Stimulated activated CD8-positive, alpha-beta memory T cell treated with anti-CD3 and anti-CD28 coated beads, Interleukin-12 subunit alpha, Interleukin-12 subunit beta, amount 100 ng/mL, for 24 hours (primary cell): ENCODE measurements around the gene FMN2.
"Not testable (repeated sequence)": the region's sequence is repeated elsewhere in the genome, so short reads cannot be mapped to it uniquely, and the experiment has no call there.

Experiments used
- DNase-seq: peaks from one replicate; pipeline ENCODE4 v3.0.0-alpha.2; 2020; ENCODE audit errors: extremely low read depth

Gene FMN2

GRCh38 chr1:240310226-240310925 is 218.7 kb downstream of the FMN2 start:
- no peak for DNase-seq

GRCh38 chr1:240312872-240313271 is 221.2 kb downstream of the FMN2 start:
- no peak for DNase-seq

- DNase-seq, result no peak
Measured at GRCh38 chr1:240314845-240315801, 223.4 kb downstream of the FMN2 start.

DNA sequence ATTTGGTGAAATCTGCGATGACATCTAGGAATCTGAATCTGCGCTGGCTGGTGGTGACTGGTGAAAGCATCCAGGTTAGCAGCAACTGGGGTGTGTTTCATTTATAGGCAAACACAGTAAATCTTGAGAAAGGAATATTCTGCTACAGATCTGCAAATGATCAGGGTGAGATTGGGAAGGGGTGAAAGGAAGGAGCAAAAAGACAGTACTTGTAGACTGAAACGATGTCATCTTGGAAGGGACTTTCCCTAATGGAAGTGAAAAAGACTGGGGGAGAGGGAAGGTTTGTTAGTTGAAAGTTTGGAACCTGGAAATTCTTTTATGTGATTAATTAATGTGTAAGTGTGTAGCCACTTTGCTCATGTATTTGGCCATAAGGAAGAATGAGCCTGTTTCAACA is 228.3 kb downstream of the FMN2 start:
- DNase-seq, result no peak

GRCh38 chr1:240320659-240321058 is 229.0 kb downstream of the FMN2 start:
- no peak for DNase-seq

DNA sequence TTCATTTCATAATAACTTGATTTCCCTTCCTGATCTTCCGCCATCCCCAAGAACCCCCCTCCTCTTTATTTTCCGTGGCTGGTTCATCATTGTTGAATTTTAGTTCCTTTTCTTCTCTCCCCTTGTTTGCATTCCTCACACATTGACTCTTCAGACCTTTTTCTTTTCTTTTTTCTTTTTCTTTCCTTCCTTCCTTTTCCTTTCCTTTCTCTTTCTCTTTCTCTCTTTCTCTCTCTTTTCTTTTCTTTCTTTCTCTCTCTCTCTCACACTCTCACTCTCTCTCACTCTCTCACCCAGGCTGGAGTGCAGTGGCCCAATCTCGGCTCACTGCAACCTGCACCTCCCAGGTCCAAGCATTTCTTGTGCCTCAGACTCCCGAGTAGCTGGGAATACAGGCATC is 231.3 kb downstream of the FMN2 start:
- no peak for DNase-seq

GRCh38 chr1:240328382-240328781 is 236.7 kb downstream of the FMN2 start:
- not testable (repeated sequence) for DNase-seq

- no peak for DNase-seq
Measured at GRCh38 chr1:240329443-240329842, 237.8 kb downstream of the FMN2 start.

- DNase-seq, result no peak
Measured at GRCh38 chr1:240332672-240333071, 241.0 kb downstream of the FMN2 start.

- DNase-seq, result no peak
Measured at GRCh38 chr1:240337781-240338180, 246.1 kb downstream of the FMN2 start.

DNA sequence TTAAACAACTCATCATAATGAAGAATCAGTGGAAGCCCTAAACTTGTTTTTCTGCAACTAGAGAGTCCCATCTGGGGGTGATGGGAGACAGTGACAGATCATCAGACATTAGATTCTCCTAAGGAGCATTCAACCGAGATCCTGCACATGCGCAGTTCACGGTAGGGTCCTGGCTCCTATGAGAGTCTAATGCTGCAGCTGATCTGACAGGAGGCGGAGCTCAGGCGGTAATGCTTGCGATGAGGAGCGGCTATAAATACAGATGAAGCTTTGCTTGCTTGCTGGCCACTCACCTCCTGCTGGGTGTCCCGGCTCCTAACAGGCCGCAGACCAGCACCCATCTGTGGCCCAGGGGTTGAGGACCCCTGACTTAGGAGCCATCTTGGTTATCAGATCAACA is 247.2 kb downstream of the FMN2 start:
- no peak for DNase-seq

GRCh38 chr1:240341365-240342250 is 249.9 kb downstream of the FMN2 start:
- no peak for DNase-seq

DNA sequence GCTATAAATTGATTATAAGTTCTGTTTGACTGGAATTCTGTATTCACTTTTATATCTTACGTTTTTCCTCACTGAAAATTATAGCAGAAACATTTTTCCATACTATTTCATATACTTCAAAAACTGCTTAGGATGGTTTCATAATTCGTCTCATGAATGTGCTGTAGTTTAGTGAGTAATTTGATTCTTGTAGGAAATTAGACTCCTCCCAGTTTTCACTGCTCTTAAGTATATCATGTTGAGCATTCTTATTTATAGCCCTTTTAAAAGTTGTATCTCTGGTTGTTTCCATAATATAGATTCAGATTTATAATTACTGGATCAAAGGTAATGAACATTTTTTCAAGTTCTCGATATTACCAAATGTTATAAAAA is 250.6 kb downstream of the FMN2 start:
- no peak for DNase-seq

- no peak for DNase-seq
Measured at GRCh38 chr1:240343045-240343444, 251.4 kb downstream of the FMN2 start.

DNA sequence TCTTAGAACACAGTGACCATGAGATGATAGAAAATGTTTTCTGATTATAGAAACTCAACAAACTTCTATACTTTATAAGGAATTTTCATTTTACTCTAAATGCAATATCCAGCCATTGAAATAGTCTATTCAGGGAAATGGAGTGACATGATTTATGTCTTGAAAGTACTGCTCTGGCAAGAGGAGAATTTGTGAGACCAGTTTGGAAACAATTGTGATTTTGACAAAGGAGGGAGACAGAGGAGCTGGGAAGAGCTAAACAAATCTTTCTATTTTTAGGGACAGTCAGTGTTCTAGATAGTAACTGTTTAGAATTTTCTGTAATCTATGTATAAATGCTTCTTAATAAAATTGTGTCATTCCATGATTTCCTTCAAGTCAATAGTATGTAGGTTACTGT is 252.3 kb downstream of the FMN2 start:
- DNase-seq, result no peak

GRCh38 chr1:240344918-240345317 is 253.2 kb downstream of the FMN2 start:
- no peak for DNase-seq

DNA sequence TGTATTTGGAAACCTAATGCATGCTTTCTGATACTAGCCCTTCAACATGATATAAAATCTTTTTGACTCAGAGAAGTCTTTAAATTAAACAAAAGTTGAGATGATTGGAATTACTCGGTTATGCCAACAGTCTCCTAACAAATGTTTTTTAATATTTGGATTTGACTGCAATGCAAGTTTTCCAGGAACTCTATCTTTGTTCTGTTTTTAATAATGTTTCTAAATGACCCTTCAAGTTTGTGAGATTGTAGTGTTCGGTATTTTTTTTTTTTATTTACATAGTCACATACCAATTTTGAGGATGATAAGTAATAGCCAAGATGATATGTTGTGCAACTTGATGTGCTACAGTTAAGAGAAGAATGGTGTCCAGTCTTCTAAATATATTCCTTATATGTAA is 258.0 kb downstream of the FMN2 start:
- DNase-seq, result no peak

DNA sequence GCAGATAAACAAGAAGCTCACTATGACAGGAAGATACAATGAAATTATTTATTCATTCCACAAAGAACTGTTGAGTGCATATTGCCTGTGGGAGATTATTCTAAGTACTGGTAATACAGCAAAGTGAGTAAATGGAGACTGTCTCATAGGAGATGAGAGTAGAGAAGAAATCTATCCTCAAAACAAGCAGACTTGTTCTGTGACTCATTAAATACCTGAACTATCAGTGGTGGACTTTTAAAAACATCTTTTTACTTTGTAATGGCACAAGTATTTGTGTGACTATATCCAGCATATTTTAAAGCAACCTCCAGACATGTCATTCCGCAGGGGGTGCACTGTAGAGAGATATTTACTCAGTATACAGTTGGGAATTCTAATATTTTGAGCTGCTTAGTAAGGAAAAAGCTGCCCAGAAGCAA is 259.2 kb downstream of the FMN2 start:
- no peak for DNase-seq

GRCh38 chr1:240351690-240352089 is 260.0 kb downstream of the FMN2 start:
- DNase-seq, result no peak

GRCh38 chr1:240352769-240353168 is 261.1 kb downstream of the FMN2 start:
- no peak for DNase-seq

GRCh38 chr1:240356568-240356967 is 264.9 kb downstream of the FMN2 start:
- DNase-seq, result no peak

DNA sequence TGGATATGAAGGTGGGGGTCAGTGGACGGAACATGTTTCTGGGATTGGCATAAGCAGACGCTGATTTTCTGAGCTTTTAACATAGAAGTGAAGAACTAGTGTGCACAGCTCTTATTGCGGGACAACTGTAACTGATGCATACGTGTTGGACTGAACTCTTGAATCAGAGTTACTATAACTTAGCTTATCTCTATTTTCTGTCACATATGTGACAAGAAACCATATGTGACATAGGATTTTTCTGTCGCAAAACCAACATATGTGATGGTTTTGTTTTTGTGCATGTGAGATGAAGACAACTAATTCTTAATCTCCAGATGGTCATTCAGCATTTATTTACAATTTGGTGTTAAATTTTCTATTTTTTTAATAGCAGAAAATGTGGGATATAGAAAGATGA is 270.4 kb downstream of the FMN2 start:
- no peak for DNase-seq
